Left lung (tissue), 10 donors: ENCODE results near the gene SPRR3. TPM values are rescaled to one million over a fixed set of nuclear protein-coding genes. Genes with fewer than 3 reads are reported as not detected.

Experiments
- ATAC-seq: fragments of 200-7000 bp; cut with Tn5 transposase; one replicate; pipeline ENCODE4 v1.9.1; 2020; ENCODE audit warnings: moderate library complexity
- DNase-seq, 4 donors: peaks; one replicate each; pipeline ENCODE4 v3.0.0-alpha.2; 2013 to 2020
- H3K27ac ChIP-seq, 2 donors: fragments of 200-600 bp; sonication (generic) in 1 of 2; one replicate each; pipeline versions ENCODE4 v1.5.0 to v1.8.0; 2020 to 2021
- H3K27me3 ChIP-seq, 2 donors: fragments of 200-600 bp; sonication (generic) in 1 of 2; one replicate each; pipeline versions ENCODE4 v1.5.0 to v1.8.0; 2020 to 2021
- H3K36me3 ChIP-seq, 2 donors: fragments of 200-600 bp; sonication (generic) in 1 of 2; one replicate each; pipeline versions ENCODE4 v1.5.0 to v1.8.0; 2020 to 2021
- H3K4me1 ChIP-seq, 2 donors: fragments of 200-600 bp; one replicate each; pipeline ENCODE4 v1.8.0; 2021
- H3K4me3 ChIP-seq, 2 donors: fragments of 200-600 bp; sonication (generic) in 1 of 2; one replicate each; pipeline versions ENCODE4 v1.5.0 to v1.8.0; 2020 to 2021; ENCODE audit warnings: mild to moderate bottlenecking in 1 of 2
- H3K9me3 ChIP-seq, 2 donors: fragments of 200-600 bp; sonication (generic) in 1 of 2; one replicate each; pipeline versions ENCODE4 v1.5.0 to v1.8.0; 2020 to 2021
- CTCF ChIP-seq, 2 donors: fragments of 200-600 bp; sonication (generic) in 1 of 2; IDR thresholded peaks; one replicate each; pipeline versions ENCODE4 v1.5.0 to v1.8.0; 2021; ENCODE audit warnings: antibody characterized with exemption in 2 of 2
- intact Hi-C, 2 donors: fragments of 100-400 bp; cut with DNase I; formaldehyde crosslinking; loops; one replicate each; pipeline versions ENCODE4 v1.11.2 to v1.14.2; 2022
- polyA plus RNA-seq, 6 donors: library from polyadenylated mRNA; unstranded; fragments of 120-200 nt; gene quantifications; one replicate each; pipeline ENCODE4 v1.2.1, GENCODE V29; 2013; ENCODE audit not compliant: insufficient read length in 6 of 6
- total RNA-seq, 2 donors: library from RNA; stranded (reverse); fragmentation: NEBNext Ultra II Directional; extraction: Animal tissue kit (Norgen Biotek cat#: 25700); gene quantifications; one replicate each; pipeline ENCODE4 v1.2.1, GENCODE V29; 2021
- donor health status: DM: no; HTN: yes; CAD: no.
- donor health status: DM: no; HTN: no; CAD: no.

The SPRR3 gene
- total and polyA plus RNA-seq, 8 donors: 0.24 to 0.55 (median 0.29) TPM; not detected in 4

- ATAC-seq: no peak
- intact Hi-C loops: no loop called here
- Histone ChIP-seq H3K9me3 (no peaks in the 10 kb centered on the region), H3K27ac (no peak overlapping the region), H3K36me3 (no peaks in the 10 kb centered on the region), H3K27me3 (peaks cover 0 to 5% of the 10 kb centered on the region in 2 donors), H3K4me1 (no peaks in the 10 kb centered on the region), H3K4me3 (no peak overlapping the region)
- DNase-seq: no peak
- TF ChIP-seq CTCF (IDR thresholded peaks at IDR 0.05): no peak
Measured at GRCh38 chr1:152959801-152960451, 41.6 kb upstream of the SPRR3 start.

GRCh38 chr1:152960452-152961044 is 41.0 kb upstream of the SPRR3 start:
- Histone ChIP-seq H3K27ac (no peak overlapping the region), H3K27me3 (peaks cover 0 to 5% of the 10 kb centered on the region in 2 donors), H3K4me3 (no peak overlapping the region), H3K9me3 (no peaks in the 10 kb centered on the region), H3K36me3 (no peaks in the 10 kb centered on the region), H3K4me1 (no peaks in the 10 kb centered on the region)
- no peak for ATAC-seq
- TF ChIP-seq CTCF (IDR thresholded peaks at IDR 0.05): no peak
- intact Hi-C loops: no loop called here
- DNase-seq: no peak

- DNase-seq (no peak), ATAC-seq (no peak)
- no peak for TF ChIP-seq CTCF (IDR thresholded peaks at IDR 0.05)
- no peaks in the 10 kb centered on the region for H3K4me1 ChIP-seq
- no peaks in the 10 kb centered on the region for H3K36me3 ChIP-seq
- H3K27me3 ChIP-seq: peaks cover 0 to 5% of the 10 kb centered on the region in 2 donors
- no peak overlapping the region for H3K4me3 ChIP-seq
- no peaks in the 10 kb centered on the region for H3K9me3 ChIP-seq
- intact Hi-C loops: no loop called here
- no peak overlapping the region for H3K27ac ChIP-seq
Measured at GRCh38 chr1:152961226-152961891, 40.2 kb upstream of the SPRR3 start.

- Histone ChIP-seq H3K9me3 (no peaks in the 10 kb centered on the region), H3K27me3 (peaks cover 0 to 5% of the 10 kb centered on the region in 2 donors), H3K4me3 (no peak overlapping the region), H3K36me3 (no peaks in the 10 kb centered on the region), H3K27ac (no peak overlapping the region), H3K4me1 (no peaks in the 10 kb centered on the region)
- ATAC-seq (no peak), DNase-seq (no peak)
- no peak for TF ChIP-seq CTCF (IDR thresholded peaks at IDR 0.05)
- intact Hi-C loops: no loop called here
Measured at GRCh38 chr1:152962876-152963415, 38.6 kb upstream of the SPRR3 start.

GRCh38 chr1:152964536-152964935 is 37.0 kb upstream of the SPRR3 start:
- DNase-seq (no peak), ATAC-seq (no peak)
- H3K4me1 ChIP-seq: no peaks in the 10 kb centered on the region
- no peaks in the 10 kb centered on the region for H3K36me3 ChIP-seq
- H3K27ac ChIP-seq: no peak overlapping the region
- no peak overlapping the region for H3K4me3 ChIP-seq
- TF ChIP-seq CTCF (IDR thresholded peaks at IDR 0.05): no peak
- intact Hi-C loops: no loop called here
- peaks cover 0 to 5% of the 10 kb centered on the region in 2 donors for H3K27me3 ChIP-seq
- no peaks in the 10 kb centered on the region for H3K9me3 ChIP-seq
